Measurements from ENCODE around the gene GSDMA.

Gene GSDMA

DNA sequence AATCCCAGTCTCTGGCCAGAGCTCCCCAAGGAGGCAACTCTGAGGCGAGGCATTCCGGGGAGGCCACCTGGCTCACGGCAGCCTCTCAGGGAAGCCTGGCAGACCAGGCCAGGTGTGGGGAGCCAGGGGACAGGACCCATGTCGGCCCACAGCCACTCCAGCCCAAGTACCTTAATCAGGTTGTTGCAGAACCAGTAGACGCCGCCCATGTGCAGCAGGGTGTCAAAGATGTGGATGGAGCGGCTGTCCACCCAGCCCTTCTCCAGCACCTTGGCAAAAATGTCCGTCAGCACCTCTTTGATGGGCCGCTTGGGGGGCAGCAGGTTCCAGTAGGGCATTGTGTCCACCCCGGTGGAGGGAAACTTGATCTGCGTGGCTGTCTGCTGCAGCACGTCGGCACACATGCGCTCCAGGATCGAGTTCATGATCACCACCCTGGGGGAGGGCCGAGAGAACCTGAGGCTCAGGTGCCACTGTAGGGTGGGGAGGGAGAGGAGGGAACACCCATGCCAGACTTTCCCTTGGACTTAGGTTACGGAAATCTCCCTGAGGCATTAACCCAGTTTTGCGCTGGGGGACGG lies 60.2 kb downstream of the GSDMA start:
- DNase-seq: no peak

DNA sequence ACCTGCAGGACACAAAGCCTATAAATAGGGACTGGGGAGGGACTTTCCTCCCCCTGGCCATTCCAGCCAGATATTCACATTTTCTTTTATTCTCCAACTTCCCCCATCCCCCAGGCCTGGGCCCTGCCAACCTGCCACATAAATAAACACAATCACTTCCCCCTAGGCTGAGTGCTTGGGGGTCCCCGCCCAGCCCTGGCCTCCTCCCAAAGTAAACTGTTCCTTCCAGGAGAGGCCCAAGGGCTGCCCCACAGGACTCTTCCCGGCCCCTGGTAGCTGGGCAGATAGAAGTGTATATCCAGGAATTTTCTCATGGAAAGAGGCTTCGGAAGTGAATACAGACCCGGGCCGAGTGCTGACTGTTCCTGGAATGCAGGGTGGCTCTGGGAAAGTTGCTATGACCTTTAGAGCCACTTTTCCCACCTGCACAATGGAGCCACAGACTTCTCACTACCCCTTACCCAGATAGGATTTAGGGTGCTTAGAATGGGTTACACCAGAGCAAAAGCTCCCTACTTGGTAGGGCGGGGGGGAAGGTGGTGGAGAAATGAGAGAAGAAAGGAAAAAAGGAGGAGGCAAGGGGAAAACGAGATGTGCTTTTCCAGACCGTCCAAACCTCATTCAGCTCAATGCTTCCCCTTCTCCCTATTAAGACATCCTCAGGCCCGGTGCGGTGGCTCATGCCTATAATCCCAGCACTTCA lies 60.9 kb downstream of the GSDMA start:
- DNase-seq: no peak

DNA sequence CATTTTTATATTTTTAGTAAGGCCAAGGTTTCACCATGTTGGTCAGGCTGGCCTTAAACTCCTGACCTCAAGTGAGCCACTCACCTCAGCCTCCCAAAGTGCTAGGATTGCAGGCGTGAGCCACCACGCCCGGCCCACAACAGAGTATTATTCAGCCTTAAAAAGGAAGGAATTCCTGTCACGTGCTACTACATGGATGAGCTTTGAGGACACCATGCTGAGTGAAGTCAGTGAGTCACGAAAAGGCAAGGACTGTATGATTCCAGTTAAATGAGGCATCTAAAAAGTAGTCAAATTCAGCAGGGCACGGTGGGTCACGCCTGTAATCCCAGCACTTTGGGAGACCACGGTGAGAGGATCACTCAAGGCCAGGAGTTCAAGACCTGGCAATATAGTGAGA lies 62.1 kb downstream of the GSDMA start:
- no peak for DNase-seq

DNA sequence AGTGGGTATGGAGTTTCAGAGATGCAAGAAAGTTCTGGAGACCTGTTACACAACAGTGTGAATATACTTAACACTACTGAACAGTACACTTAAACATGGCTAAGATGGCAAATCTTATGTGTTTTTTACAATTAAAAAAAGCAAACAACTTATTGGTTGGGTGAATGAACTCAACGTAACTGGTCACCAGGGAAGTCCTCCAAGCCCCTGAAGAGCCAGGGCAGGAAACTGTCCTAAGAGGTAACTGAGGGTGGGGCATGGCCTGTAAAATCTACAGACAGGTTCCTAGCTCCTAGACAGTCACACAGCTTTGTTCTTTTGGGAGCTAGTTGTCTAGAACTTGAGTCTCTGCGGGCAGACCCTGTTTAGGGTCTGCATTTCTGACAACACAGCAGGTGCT lies 62.8 kb downstream of the GSDMA start:
- DNase-seq: no peak

DNA sequence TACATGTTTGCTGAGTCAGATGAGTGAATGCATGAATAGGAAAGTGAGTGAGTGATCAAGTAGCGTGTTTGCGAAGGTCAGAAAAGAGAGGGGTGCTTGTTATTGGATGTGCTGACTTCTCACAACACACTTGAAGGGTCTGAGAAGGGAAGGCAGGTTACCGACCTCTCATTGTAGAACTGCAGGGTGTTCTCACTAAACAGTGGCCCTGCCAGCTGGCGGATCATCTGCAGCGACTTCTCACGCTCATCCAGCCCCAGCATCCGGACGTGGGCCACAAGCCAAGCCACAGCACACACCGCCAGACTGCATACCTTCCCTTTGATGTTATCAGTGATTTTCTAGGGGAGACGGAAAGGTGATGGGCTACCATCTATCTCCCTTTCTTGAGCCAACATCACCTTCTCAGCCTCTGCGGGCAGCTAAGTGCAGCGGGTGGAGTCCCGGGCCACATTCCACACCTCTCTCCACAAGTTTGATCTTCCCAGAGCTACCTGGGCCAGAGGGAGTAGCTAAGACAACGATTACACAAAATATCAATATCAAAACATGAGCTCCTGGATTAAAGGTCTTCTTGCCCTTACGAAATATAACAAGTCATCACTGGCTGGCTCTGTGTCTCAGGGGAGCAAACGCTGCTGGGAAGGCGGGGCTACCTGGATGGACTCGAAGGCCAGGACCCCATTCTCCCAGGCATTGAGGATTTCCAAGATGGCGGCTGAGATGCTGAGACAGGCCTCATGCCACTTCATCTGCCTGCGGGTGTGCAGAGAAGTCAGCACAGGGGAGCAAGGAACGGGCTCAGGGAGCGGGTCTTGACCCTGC lies 63.4 kb downstream of the GSDMA start:
- DNase-seq: no peak

DNA sequence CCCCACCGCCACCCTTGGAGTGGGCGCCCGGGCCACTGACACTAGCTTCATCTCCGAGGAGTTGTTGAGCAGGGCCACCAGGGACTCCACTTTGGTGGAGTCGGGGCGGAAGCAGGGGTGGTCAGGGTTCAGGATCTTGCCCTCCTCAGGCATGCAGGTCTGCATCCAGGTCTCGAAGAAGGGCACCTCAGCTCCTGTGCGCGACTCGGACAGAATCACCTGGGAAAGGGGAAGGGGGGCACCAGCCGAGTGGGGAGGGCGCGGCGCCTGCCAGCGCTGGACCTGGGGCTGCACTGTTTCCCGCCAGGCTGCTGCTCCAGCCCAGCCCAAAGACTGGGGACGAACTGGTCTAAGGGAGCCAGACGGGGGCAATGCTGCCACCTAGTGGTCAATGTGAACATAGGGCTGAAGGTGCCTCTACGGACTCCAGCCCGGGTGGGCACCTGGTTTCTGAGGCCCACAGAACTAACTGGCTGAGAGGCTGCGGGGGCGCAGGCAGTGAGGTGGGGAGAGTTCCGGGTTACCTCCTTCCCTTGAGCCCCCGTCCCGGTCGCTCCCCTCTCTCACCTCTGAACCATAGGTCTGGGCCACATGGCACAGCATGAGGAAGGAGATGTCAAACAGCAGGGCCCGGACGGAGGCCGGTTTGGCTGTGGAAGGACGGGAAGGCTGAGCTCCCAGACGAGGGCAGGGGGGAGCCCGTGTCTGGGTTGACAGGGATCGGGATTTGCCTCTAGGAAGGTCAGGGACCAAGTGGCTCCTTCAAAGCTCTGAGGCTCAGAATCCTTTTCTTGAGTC lies 64.2 kb downstream of the GSDMA start:
- DNase-seq: peak; percentile 82 to 90 (median 85)

Measured in suppressor macrophage (primary cell).